Measurements from ENCODE around the gene KCNB1.
"Not testable (repeated sequence)": the region's sequence is repeated elsewhere in the genome, so short reads cannot be mapped to it uniquely, and the experiment has no call there.

KCNB1 gene

DNA sequence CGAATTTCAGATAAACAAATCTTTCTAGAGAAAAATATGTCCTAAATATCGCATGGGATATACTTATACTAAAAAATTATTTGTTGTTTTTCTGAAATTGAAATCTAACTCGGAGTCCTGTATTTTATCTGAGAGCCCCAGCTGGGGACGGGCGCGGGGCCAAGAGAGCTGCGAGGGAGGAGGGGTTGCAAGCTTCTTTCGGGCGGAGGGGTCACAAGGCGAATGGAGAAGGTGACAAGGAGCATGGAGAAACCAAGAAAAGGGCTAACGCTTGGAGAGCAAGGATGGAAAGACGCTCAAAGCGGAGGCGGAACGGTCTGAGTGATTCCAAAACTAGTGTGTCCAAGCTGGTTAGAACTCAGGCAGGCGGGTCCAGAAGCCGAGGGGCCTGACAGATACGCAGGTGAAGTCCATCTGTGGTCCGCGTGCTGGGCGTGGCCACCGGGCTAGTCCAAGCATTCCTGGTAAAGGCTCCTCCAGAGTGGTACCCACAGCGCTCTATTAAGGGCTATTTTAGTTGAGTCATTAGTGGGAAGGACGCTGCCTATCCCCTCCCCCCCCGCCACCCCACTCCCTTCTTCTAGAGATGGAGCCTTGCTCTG, 163.2 kb downstream of the KCNB1 start:
- no peak for DNase-seq (ENCODE audit: low read depth)

DNA sequence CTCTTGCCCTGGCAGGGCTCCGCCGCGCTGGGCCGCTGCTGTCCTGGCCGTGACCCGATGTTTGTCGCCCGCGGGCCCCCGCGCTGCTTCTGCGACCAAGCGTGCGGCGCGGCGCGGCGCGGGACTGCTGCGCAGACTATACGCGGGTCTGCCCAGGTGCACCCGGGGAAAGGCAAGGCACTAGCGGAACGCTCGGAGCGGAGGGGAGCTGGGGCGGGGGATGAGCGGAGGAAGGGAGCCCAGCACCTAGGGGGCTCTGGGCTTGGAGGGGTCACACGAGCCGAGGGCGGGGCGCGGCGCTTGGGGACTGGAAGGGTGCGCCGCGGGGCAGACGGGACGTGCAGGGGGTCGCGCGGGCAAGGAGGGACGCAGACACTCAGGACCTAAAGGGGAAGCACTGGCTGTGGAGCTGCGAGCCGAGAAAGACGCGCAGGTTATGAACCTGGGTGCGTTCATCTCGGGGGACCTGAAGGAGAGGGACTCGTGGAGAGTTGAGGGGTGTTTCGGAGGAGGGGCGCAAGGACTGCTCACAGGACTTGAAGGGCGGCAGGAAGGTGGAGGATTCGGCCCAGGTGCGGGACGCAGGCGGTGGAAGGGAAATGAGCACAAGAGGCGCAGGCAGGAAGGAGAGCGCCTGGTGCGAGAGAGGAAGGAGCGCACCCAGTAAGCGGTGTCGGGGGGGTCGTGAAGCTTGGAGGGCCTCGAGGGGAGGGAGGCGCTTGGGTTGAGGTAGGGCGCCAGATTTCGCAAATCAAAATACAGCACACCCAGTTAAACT, 163.8 kb downstream of the KCNB1 start:
- no peak for DNase-seq (ENCODE audit: low read depth)

DNA sequence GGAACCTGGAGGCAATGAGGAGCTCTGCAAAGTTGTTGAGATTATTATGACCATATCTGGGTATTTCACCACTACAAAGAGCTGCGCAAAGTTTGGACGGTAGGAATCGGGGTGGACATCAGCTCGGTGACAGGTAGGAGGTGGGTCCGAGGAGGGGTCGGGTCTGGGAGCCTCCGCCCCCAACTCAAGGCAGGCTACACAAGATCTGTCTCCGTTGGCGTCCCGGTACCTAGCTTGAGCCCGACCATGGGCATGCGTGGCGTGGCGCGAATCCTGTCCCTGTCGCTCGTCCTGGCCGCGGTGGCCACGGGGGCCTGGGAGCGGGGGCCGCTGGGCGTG, 164.4 kb downstream of the KCNB1 start:
- no peak for DNase-seq (ENCODE audit: low read depth)

DNA sequence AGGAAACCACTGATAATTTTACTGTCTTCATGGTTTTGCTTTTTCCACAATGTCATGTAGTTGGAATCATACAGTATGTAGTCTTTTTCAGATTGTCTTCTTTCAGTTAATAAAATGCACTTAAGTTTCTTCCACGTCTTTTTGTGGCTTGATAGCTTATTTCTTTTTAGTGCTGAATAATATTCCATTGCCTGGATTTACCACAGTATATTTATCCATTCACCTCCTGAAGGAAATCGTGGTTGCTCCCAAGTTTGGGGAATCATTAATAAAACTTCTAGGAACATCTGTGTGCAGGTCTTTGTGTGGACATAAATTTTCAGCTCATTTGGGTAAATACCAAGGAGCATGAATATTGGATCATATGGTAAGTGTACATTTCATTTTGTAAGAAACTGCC, 165.8 kb downstream of the KCNB1 start:
- no peak for DNase-seq (ENCODE audit: low read depth)

DNA sequence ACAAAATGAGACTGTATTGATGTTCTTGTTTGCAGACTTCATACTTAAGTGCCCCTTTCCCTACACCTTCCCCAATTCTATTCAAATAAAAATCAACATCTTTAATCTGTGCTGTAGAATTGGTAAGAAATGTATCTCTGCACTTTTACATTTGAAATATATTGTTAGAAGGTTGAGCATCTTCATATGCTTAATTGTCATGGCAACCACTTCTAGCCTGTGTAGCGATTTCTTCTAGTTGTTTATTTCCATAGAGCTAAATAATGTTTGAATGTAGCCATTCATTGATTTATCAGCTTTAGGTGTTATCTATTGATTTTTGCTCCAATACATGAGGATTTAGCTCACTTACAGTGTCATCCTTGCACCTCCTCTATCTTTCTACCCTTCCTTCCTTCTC, 166.9 kb downstream of the KCNB1 start:
- DNase-seq (ENCODE audit: low read depth) = no peak

DNA sequence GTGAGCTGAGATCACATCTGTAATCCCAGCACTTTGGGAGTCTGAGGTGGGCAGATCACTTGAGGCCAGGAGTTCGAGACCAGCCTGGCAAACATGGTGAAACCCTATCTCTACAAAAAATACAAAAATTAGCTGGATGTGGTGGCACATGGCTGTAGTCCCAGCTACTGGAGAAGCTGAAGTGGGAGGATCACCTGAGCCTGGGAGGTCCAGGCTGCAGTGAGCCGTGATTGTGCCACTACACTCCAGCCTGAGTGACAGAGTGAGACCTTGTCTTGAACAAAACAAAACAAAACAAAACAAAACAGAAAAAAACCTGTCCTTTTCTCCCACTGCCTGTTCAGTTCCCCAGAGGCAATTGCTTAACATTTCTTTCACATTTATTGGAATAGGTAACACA, 168.4 kb downstream of the KCNB1 start:
- DNase-seq (ENCODE audit: low read depth) = not testable (repeated sequence)
